Gastrocnemius medialis (tissue), 4 donors: ENCODE measurements around the gene PTPRE.

ENCODE experiments used
- POLR2A ChIP-seq, 2 donors: fragments of 450-650 bp; IDR thresholded peaks; one replicate each; pipeline ENCODE4 v1.6.1; 2017; ENCODE audit warnings: antibody characterized with exemption in 2 of 2, mild to moderate bottlenecking in 2 of 2, moderate library complexity in 2 of 2
- TF ChIP-seq, protein P1 (sequence below), 5 experiments: fragments of 450-650 bp in 3 of 5; fragments of 200-600 bp in 2 of 5; sonication (generic) in 2 of 5; IDR thresholded peaks in 4 of 5; conservative IDR thresholded peaks in 1 of 5; 1 replicate in 4 of 5; 2 replicates in 1 of 5; pipeline ENCODE4 v1.5.1; 2016 to 2019; ENCODE audit warnings: antibody characterized with exemption in 5 of 5, mild to moderate bottlenecking in 3 of 5, moderate library complexity in 3 of 5

GRCh38 chr10:127971101-127971946, 64.4 kb downstream of the PTPRE start:
- TF ChIP-seq, protein P1, sequence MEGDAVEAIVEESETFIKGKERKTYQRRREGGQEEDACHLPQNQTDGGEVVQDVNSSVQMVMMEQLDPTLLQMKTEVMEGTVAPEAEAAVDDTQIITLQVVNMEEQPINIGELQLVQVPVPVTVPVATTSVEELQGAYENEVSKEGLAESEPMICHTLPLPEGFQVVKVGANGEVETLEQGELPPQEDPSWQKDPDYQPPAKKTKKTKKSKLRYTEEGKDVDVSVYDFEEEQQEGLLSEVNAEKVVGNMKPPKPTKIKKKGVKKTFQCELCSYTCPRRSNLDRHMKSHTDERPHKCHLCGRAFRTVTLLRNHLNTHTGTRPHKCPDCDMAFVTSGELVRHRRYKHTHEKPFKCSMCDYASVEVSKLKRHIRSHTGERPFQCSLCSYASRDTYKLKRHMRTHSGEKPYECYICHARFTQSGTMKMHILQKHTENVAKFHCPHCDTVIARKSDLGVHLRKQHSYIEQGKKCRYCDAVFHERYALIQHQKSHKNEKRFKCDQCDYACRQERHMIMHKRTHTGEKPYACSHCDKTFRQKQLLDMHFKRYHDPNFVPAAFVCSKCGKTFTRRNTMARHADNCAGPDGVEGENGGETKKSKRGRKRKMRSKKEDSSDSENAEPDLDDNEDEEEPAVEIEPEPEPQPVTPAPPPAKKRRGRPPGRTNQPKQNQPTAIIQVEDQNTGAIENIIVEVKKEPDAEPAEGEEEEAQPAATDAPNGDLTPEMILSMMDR (IDR thresholded peaks at IDR 0.05 in 4 of 5, conservative IDR thresholded peaks at IDR 0.05 in 1 of 5): no peak
- TF ChIP-seq POLR2A (IDR thresholded peaks at IDR 0.05): no peak
